GM18858 (cell line): Measurements from ENCODE around the gene GBP1.
A peak's percentile ranks its signal among the peaks of the same experiment; 100 is the strongest.
"Not testable (repeated sequence)": the region's sequence is repeated elsewhere in the genome, so short reads cannot be mapped to it uniquely, and the experiment has no call there.

Source experiments
- ATAC-seq: cut with Tn5 transposase; IDR thresholded peaks from one replicate; pipeline ENCODE4 v1.9.1; 2021; ENCODE audit not compliant: unreplicated experiment

GBP1 gene, protein sequence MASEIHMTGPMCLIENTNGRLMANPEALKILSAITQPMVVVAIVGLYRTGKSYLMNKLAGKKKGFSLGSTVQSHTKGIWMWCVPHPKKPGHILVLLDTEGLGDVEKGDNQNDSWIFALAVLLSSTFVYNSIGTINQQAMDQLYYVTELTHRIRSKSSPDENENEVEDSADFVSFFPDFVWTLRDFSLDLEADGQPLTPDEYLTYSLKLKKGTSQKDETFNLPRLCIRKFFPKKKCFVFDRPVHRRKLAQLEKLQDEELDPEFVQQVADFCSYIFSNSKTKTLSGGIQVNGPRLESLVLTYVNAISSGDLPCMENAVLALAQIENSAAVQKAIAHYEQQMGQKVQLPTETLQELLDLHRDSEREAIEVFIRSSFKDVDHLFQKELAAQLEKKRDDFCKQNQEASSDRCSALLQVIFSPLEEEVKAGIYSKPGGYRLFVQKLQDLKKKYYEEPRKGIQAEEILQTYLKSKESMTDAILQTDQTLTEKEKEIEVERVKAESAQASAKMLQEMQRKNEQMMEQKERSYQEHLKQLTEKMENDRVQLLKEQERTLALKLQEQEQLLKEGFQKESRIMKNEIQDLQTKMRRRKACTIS

GRCh38 chr1:89065079-89065868, at the start of gene GBP1:
TSS of gene GBP1 (minus strand) at chr1:89065208. CDS start at chr1:89063234, 1,974 bp downstream.
- peak; percentile 55 for ATAC-seq

GRCh38 chr1:89114662-89115061, 49.7 kb upstream of the GBP1 start:
- ATAC-seq, result no peak

DNA sequence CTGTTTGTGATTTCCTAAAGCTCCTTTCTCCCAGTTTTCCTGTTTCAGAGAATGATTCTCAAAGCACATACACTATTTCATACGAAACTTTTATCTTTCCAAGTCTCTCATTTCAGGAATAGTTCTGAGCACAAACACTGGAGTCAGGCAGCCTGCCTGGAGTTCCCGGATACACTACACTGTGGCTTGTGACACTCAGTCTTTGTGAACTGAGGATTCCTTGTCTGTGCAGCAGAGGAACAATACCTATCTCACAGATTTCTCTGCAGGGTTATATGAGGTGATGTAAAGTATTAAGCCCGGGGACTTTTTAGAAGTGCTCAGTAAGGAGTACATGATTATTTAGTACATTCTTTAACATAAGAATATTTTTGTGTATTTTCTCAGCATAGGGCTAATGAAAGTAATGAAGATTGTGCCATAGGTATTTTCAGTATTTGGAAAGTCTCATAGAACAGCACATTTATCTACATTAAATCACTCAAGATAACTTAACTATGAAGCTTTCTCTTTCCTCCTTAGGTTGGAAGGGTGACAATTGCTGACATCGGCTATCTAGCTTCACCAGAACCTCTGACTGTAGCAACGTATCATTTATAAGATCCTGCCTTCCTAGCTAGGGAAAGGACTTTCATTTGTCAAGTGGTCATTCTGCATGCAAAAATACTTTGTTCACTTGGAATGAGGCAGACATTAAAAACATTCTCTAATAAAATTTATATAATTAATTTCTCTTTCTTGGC, 48.0 kb upstream of the GBP1 start:
- no peak for ATAC-seq

GRCh38 chr1:89104687-89105086, 39.7 kb upstream of the GBP1 start:
- no peak for ATAC-seq

GRCh38 chr1:89104147-89104546, 39.1 kb upstream of the GBP1 start:
- ATAC-seq, result no peak

- ATAC-seq, result no peak
These were observed 37.0 kb upstream of the GBP1 start for GRCh38 chr1:89102021-89102420.

- ATAC-seq, result no peak
These were observed 35.4 kb upstream of the GBP1 start for GRCh38 chr1:89100412-89100811.

DNA sequence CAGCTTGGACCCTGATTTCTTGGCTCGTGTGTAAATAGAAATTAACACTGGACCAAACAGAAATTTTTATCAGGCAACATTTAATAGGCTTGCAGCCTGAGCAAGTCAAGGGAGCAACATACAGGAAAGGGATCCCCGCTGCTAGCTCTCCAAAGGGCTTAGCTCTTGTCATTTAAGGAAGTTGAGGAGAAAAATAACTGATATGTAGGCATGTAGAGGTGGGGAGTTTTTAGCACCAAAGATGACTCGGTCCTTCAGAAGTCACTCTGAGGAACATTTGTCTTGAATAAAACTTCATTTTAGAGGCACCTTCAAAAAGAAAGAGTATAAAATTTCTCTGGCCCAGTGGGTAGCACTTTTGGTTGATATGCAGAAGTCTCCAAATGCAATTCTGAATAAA, 33.8 kb upstream of the GBP1 start:
- ATAC-seq, result no peak

DNA sequence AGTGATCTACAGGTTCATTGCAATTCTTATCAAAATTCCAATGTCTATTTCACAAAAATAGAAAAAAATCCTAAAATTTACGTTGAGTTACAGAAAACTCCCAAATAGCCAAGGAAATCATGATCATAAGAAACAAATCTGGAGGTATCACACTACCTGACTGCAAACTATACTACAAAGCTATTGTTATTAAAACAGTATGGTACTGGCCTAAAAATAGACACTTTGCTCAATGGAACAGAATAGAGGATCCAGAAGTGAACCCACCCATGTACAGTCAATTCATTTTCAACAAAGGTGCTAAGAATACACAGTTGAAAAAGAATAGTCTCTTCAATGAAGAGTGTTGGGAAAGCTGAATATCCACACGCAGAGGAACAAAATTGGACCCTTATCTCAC, 30.7 kb upstream of the GBP1 start:
- ATAC-seq, result no peak

- no peak for ATAC-seq
These were observed 25.0 kb upstream of the GBP1 start for GRCh38 chr1:89089962-89090361.

- no peak for ATAC-seq
These were observed 23.6 kb upstream of the GBP1 start for GRCh38 chr1:89088572-89088971.

- no peak for ATAC-seq
These were observed 22.2 kb upstream of the GBP1 start for GRCh38 chr1:89087241-89087640.

DNA sequence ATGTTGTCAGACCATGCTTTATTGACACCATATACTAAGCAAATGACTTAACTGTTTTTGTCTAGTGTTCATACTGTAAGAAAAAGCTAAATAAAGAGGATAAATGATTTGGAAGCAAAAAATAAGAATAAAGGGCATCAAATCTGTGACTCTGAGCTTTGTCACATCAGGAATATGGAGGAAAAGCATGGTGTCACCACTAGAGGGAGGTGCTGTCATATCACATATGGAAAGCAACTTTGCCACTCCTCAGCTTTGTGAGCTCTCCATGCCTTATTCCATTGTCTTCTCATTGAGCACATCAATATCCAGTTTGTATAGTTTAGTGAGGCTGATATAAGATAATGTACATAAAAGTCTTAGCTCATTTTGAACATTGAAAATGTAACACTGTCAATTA, 20.8 kb upstream of the GBP1 start:
- ATAC-seq, result no peak

- peak; percentile 51 for ATAC-seq
These were observed 16.0 kb upstream of the GBP1 start for GRCh38 chr1:89081005-89081404.

DNA sequence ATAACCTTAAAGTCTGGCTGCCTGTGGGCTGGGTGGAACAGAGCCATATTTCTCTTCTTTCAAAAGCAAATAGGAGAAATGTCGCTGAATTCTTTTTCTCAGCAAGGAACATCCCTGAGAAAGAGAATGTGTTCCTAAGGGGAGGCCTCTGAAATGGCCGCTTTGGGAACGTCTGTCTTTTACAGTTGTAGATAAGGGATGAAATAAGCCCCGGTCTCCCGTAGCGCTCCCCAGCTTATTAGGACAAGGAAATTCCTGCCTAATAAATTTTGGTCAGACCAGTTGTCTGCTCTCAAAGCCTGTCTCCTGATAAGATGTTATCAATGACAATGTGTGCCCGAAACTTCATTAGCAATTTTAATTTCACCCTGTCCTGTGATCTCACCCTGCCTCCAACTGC, 15.1 kb upstream of the GBP1 start:
- ATAC-seq, result not testable (repeated sequence)

- not testable (repeated sequence) for ATAC-seq
These were observed 7.6 kb upstream of the GBP1 start for GRCh38 chr1:89072466-89073065.

DNA sequence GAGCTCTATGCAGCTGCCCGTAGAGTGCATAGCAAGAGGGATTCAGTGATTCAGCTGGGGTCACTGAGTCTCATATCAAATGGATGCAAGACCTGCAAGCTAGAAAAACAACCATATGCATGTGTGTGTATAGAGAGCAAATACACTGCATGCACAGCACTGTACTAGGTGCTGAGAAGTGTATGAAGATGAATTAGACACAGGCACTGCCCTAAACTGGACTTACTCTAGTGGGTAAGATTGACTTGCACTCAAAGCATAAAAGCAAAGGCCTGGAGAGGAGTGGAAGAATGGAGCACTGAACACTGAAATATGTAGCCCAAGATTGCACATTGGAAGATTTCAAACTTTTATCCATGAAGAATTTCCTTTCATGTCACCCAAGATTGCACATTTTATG, 5.5 kb upstream of the GBP1 start:
- no peak for ATAC-seq

DNA sequence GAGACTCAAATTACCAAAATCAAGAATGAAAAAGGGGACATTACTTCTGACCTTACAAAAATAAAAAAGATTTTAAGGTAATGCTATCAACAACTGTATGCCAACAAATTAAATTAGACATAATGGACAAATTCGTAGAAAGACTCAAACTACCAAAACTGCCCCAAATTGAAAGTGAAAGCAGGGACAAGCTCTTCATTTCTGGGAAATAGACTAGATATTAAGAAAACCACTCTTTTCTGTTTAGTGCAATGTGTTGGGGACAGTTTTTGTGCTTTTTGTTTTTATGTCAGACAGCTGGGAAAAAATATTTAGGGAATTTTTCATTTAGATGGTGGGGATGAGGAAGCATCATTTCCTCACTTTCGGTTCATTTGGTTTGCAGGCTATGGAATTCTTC, 4.9 kb upstream of the GBP1 start:
- ATAC-seq, result no peak

DNA sequence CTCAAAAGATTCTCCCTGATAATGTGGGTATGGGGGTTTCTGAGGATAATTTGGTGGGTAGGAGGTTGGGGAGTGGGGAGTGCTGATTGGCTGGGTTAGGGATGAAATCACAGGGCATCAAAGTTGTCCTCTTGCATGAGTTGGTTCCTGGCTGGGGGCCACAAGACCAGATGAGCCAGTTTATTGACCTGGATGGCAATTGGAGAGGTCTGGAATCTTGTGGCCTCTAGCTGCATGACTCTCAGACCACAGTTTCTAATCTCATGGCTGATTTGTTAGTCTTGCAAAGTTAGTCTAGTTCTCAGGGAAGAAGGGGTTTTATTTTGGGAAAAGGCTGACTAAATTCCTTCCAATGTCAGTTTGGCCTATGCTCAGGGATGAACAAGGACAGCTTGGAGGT, 3.3 kb upstream of the GBP1 start:
- no peak for ATAC-seq

DNA sequence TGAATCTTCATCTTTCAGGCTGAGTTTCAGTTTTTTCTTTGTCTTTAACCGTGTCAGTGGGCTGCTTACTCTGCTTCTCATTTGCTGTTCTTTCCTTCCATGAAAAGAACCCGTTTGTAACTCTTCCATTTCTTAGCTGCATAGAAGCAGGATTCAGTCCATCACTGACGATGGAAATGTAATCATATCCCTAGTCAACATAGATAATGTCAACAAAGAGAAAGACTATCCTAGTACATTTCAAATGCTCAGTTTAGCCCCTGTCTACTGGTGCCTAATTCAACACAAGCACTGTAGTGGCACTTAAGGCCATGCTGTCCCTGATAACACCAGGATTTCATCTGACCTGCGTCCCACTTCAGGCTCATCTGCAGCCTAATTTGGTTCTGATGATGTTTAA, 376 bp downstream of the GBP1 start:
- peak; percentile 29 for ATAC-seq

GRCh38 chr1:89063094-89063493, 1.9 kb downstream of the GBP1 start:
- ATAC-seq, result no peak
